ENCODE data around the gene NISCH. TPM values are rescaled to one million over a fixed set of nuclear protein-coding genes. Genes with fewer than 3 reads are reported as not detected.
A peak's percentile ranks its signal among the peaks of the same experiment; 100 is the strongest.

The NISCH gene
- total and polyA plus RNA-seq, 2 donors (not counting 3 experiments of a cell fraction or from before 2014, with no cell fraction given): 156 to 178 TPM

GRCh38 chr3:52527732-52528585 lies 72.6 kb downstream of the NISCH start:
- FAIRE-seq: peak; percentile 18
- dilution Hi-C loops (cut with MboI; ENCODE audit: extremely low pct_ligation_motif_present, low sequenced_read_pairs) (no loop called here), intact Hi-C loops (cut with micrococcal nuclease) (no loop called here)
- H3K9me3 ChIP-seq (replicated peaks; ENCODE audit: control insufficient read depth, insufficient read depth, low read length): no peaks in the 10 kb centered on the region
- H3K27me3 ChIP-seq (ENCODE audit: control insufficient read depth in 2 of 2, insufficient read depth in 2 of 2, low read length in 2 of 2): no peaks in the 10 kb centered on the region
- TF ChIP-seq JUN (IDR thresholded peaks at IDR 0.05; ENCODE audit: borderline replicate concordance, insufficient read depth, insufficient read length, low read depth) (no peak), CTCF (IDR thresholded peaks at IDR 0.05; ENCODE audit: extremely low read depth in 1 of 2, insufficient read depth in 1 of 2, low read depth in 1 of 2, low read length in 2 of 2) (no peak), GATA2 (IDR thresholded peaks at IDR 0.05; ENCODE audit: insufficient read depth, insufficient read length, low read depth, low read length) (no peak), POLR2A (IDR thresholded peaks at IDR 0.05; ENCODE audit: low read depth, low read length) (peak; percentile 29)
- H3K79me2 ChIP-seq (ENCODE audit: control insufficient read depth, insufficient read depth, low read length): peaks cover 36% of the 10 kb centered on the region
- peaks cover 12 to 44% of the 10 kb centered on the region in 2 experiments for H3K36me3 ChIP-seq (ENCODE audit: control insufficient read depth in 2 of 2, extremely low read depth in 1 of 2, insufficient read depth in 2 of 2, low read length in 2 of 2)
- H3K27ac ChIP-seq (ENCODE audit: insufficient read depth, low read depth, low read length): no peak overlapping the region
- ChIA-PET CTCF (interaction anchor here (1.5 kb wide), 1 partner anchor 57 kb away, joined by 5 read pairs; no protein-coding TSS in a partner anchor), POLR2A (no interaction called here)
- H3K9me1 ChIP-seq (replicated peaks; ENCODE audit: control insufficient read depth, extremely low read depth, insufficient read depth, low read length): no peaks in the 10 kb centered on the region
- H3K4me2 ChIP-seq (ENCODE audit: insufficient read depth, low read length): no peak overlapping the region
- no peak overlapping the region for H2AFZ ChIP-seq (ENCODE audit: low read depth, low read length)
- BruUV-seq (replicated peaks): TSS peak; percentile 2
- no peaks in the 10 kb centered on the region for H4K20me1 ChIP-seq (replicated peaks; ENCODE audit: control insufficient read depth, extremely low read depth, insufficient read depth, low read length)
- DNase-seq (ENCODE audit: low read depth, low spot score): no peak
- H3K4me1 ChIP-seq (ENCODE audit: control insufficient read depth, extremely low read depth, insufficient read depth, low read length): peaks cover 36% of the 10 kb centered on the region
- no peak overlapping the region for H3K9ac ChIP-seq (replicated peaks; ENCODE audit: extremely low read depth, insufficient read depth, low read length)
- no peak overlapping the region for H3K4me3 ChIP-seq (replicated peaks in 1 of 3; ENCODE audit: insufficient read depth in 1 of 3, low read depth in 1 of 3, low read length in 3 of 3)

All from endothelial cell of umbilical vein (primary cell).